MM.1S (cell line): ENCODE results near the gene TENT4B.

Experiments
- DNase-seq: peaks from one replicate; pipeline ENCODE4 v3.0.0-alpha.2; 2015
- H2AFZ ChIP-seq: fragments of 300-600 bp; sonication (generic); 2 replicates; pipeline ENCODE4 v1.6.0; 2016; ENCODE audit warnings: antibody characterized with exemption, low read length
- H3F3A ChIP-seq: fragments of 300-600 bp; sonication (generic); 2 replicates; pipeline ENCODE4 v1.6.1; 2016; ENCODE audit warnings: mild to moderate bottlenecking, antibody characterized with exemption, low read length, moderate library complexity, mixed read lengths; ENCODE audit not compliant: insufficient read depth
- H3K27ac ChIP-seq: fragments of 300-600 bp; sonication (generic); 2 replicates; pipeline ENCODE4 v1.5.1; 2016; ENCODE audit warnings: mild to moderate bottlenecking, low read length
- H3K27me3 ChIP-seq: fragments of 300-600 bp; sonication (generic); replicated peaks from 2 replicates; pipeline ENCODE4 v1.6.0; 2016; ENCODE audit warnings: low read length; ENCODE audit not compliant: insufficient read depth
- H3K36me3 ChIP-seq: fragments of 300-600 bp; sonication (generic); replicated peaks from 2 replicates; pipeline ENCODE4 v1.6.1; 2016; ENCODE audit warnings: mild to moderate bottlenecking, low read length, mixed read lengths; ENCODE audit not compliant: insufficient read depth
- H3K4me1 ChIP-seq: fragments of 300-600 bp; sonication (generic); 2 replicates; pipeline ENCODE4 v1.6.1; 2016; ENCODE audit warnings: low read length, mixed read lengths
- H3K4me2 ChIP-seq: fragments of 300-600 bp; sonication (generic); 2 replicates; pipeline ENCODE4 v1.6.0; 2016; ENCODE audit warnings: low read depth, low read length
- H3K4me3 ChIP-seq: fragments of 300-600 bp; sonication (generic); 2 replicates; pipeline ENCODE4 v1.5.1; 2016; ENCODE audit warnings: low read length, mixed read lengths
- H3K79me2 ChIP-seq: fragments of 300-600 bp; sonication (generic); 2 replicates; pipeline ENCODE4 v1.6.1; 2016; ENCODE audit warnings: mixed run types, low read length, mixed read lengths
- H3K9ac ChIP-seq: fragments of 300-600 bp; sonication (generic); 2 replicates; pipeline ENCODE4 v1.6.1; 2016; ENCODE audit warnings: low read length, mixed read lengths
- H3K9me2 ChIP-seq: fragments of 300-600 bp; sonication (generic); replicated peaks from 2 replicates; pipeline ENCODE4 v1.6.1; 2016; ENCODE audit warnings: mild to moderate bottlenecking, low read length, mixed read lengths; ENCODE audit not compliant: insufficient read depth
- H3K9me3 ChIP-seq: fragments of 300-600 bp; sonication (generic); replicated peaks from 2 replicates; pipeline ENCODE4 v1.6.1; 2016; ENCODE audit warnings: mild to moderate bottlenecking, low read length, mixed read lengths; ENCODE audit not compliant: insufficient read depth
- H4K20me1 ChIP-seq: fragments of 300-600 bp; sonication (generic); 2 replicates; pipeline ENCODE4 v1.6.1; 2016; ENCODE audit warnings: mild to moderate bottlenecking, low read length, moderate library complexity, mixed read lengths; ENCODE audit not compliant: insufficient read depth
- CTCF ChIP-seq: fragments of 300-600 bp; sonication (generic); IDR thresholded peaks from 2 replicates; pipeline ENCODE4 v1.5.1; 2016; ENCODE audit warnings: antibody characterized with exemption, low read length, mixed read lengths
- EZH2 ChIP-seq: fragments of 300-600 bp; sonication (generic); optimal IDR thresholded peaks from 2 replicates; pipeline ENCODE3; 2017; ENCODE audit warnings: low read depth, mild to moderate bottlenecking, antibody characterized with exemption, low read length, mixed read lengths
- EZH2phosphoT487 ChIP-seq: fragments of 300-600 bp; sonication (generic); IDR thresholded peaks from 2 replicates; pipeline ENCODE4 v1.6.1; 2018; ENCODE audit warnings: antibody characterized with exemption, low read length

The TENT4B gene

GRCh38 chr16:50133214-50133613, 19.9 kb upstream of the TENT4B start:
- Histone ChIP-seq H2AFZ (no peak overlapping the region), H3K9me2 (no peaks in the 10 kb centered on the region), H3K9me3 (no peaks in the 10 kb centered on the region), H3F3A (no peaks in the 10 kb centered on the region), H3K9ac (no peak overlapping the region), H3K27me3 (no peaks in the 10 kb centered on the region), H4K20me1 (no peaks in the 10 kb centered on the region), H3K4me1 (no peaks in the 10 kb centered on the region), H3K27ac (no peak overlapping the region), H3K4me3 (no peak overlapping the region), H3K79me2 (no peaks in the 10 kb centered on the region), H3K36me3 (no peaks in the 10 kb centered on the region), H3K4me2 (no peak overlapping the region)
- TF ChIP-seq EZH2phosphoT487 (no peak), CTCF (no peak), EZH2 (no peak)
- DNase-seq = no peak

GRCh38 chr16:50136399-50136798, 16.7 kb upstream of the TENT4B start:
- Histone ChIP-seq H3K27ac (no peak overlapping the region), H3K9me2 (no peaks in the 10 kb centered on the region), H3K4me2 (no peak overlapping the region), H3K9me3 (no peaks in the 10 kb centered on the region), H4K20me1 (no peaks in the 10 kb centered on the region), H3K4me3 (no peak overlapping the region), H3K36me3 (no peaks in the 10 kb centered on the region), H3K4me1 (no peaks in the 10 kb centered on the region), H3F3A (no peaks in the 10 kb centered on the region), H3K27me3 (no peaks in the 10 kb centered on the region), H3K9ac (no peak overlapping the region), H3K79me2 (no peaks in the 10 kb centered on the region), H2AFZ (no peak overlapping the region)
- TF ChIP-seq EZH2phosphoT487 (no peak), EZH2 (no peak), CTCF (no peak)
- no peak for DNase-seq

GRCh38 chr16:50137268-50137667, 15.8 kb upstream of the TENT4B start:
- Histone ChIP-seq H3K9me2 (no peaks in the 10 kb centered on the region), H3K27ac (no peak overlapping the region), H3K9ac (no peak overlapping the region), H3K36me3 (no peaks in the 10 kb centered on the region), H3K4me3 (no peak overlapping the region), H3K79me2 (no peaks in the 10 kb centered on the region), H3K4me1 (no peaks in the 10 kb centered on the region), H2AFZ (no peak overlapping the region), H3K27me3 (no peaks in the 10 kb centered on the region), H3K9me3 (no peaks in the 10 kb centered on the region), H3F3A (no peaks in the 10 kb centered on the region), H4K20me1 (no peaks in the 10 kb centered on the region), H3K4me2 (no peak overlapping the region)
- TF ChIP-seq EZH2 = no peak
- TF ChIP-seq EZH2phosphoT487 = no peak
- TF ChIP-seq CTCF = no peak
- no peak for DNase-seq
